ENCODE results near the gene C10orf88.
"Not testable (repeated sequence)": the region's sequence is repeated elsewhere in the genome, so short reads cannot be mapped to it uniquely, and the experiment has no call there.

Gene C10orf88

DNA sequence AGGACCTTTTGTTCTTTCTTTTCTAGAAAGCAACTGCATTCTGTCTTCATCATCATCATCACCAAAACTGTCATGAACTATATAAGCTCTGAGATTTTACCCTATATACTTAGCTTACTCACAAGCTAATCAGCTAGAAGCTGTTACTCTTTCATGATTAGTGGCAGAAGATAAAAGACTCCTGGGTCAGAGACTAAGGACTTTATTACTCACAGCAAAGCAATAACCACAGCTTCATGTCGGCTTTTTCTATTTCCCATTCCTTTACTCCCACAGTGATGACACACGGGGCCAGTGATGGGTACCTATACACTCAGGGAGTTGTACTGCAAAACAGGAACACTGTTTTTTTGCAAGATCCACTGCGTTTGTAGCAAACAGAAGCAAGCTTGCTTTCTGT, 8.4 kb upstream of the C10orf88 start:
- DNase-seq (ENCODE audit: low read depth), result no peak

DNA sequence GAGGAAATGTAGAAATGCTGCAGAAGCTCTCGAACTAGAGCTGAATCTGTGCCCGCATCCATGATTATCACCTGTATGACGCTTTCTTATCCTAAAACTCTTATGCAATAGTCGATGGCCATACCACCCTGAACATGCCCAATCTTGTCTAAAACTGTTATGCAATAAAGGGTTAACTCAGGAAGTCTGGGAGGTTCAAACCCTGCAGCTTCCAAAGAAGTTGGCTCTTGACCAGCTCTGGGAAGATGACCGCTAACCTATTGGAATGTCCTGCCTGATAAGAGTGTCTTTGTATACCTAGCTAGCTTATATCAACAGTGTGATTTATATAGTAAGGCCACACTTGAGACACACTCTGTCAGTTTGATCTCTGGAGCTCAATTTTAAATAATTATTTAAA, 3.4 kb upstream of the C10orf88 start:
- DNase-seq (ENCODE audit: low read depth), result no peak

DNA sequence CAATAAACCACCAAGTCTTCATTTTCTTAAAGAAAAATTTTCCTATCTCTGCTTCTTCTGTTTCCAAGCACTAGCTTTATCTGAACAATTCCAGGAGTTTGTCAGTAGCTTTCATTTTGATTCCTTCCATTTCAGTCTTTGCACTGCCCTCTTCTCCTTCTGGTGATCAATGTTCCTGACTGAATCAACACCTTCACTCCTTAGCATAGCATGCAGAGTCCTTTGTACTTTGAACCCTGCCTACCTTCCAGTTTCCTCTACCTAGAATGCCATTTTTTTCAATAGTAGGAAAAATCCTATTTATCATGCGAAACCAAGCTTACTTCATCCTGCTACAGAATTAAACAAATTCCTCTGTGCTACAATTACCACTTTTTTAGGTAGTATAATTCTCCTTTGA, 1.9 kb upstream of the C10orf88 start:
- no peak for DNase-seq (ENCODE audit: low read depth)

DNA sequence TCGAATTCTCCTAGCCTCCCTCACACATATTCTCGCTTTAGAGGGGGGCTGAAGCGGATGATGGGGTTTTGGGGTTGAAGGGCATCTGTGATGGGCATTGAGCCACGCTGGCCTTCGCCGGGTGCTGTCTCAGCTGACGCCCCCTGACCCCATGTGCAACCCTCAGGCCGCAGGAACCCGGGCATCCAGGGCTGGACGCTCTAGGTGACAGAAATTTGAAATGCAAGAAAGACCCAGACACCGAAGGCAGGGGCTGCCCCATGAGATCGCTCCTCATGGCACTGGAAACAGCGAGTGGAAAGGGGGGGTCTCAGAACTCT, 664 bp upstream of the C10orf88 start:
- DNase-seq (ENCODE audit: low read depth), result no peak

DNA sequence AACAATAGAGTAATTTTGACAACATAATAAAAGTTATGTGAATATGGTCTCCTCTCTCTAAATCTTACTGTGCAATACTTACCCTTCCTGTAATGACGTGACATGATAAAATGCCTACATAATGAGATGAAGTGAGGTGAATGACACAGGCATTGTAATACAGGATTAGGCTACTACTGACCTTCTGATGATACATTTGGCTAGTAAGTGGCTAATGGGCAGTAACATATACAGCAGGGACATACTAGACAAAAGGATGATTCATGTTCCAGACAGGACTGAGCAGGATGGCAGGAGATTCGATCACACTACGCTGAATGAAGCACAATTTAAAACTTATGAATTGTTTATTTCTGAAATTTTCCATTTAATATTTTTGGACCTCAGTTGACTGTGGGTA, 4.7 kb downstream of the C10orf88 start:
- no peak for DNase-seq (ENCODE audit: low read depth)

DNA sequence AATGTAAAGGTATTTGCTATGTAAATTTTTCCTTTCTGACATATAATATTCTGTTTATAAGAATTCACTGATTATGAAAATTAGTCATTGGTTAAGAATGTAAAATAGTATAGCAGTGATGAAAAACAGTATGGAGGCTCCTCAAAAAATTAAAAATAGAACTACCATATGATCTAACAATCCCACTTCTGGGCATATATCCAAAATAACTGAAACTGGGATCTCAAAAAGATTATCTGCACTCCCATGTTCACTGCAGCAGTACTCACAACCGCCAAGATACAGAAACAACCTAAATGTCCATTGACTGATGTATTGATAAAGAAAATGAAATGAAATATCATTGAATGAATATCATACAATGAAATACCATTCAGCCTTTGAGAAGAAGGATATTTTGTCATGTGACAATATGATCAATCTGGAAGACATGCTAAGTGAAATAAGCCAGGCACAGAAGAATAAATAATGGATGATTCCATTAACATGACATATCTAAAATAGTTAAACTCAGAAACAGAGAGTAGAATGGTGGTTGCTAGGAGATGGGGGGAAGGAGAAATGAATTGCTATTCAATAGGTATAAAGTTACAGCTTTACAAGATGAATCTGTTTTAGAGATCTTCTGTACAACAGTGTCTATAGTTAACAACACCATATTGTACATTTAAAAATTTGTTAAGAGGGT, 14.0 kb downstream of the C10orf88 start:
- peak; percentile 8 for DNase-seq (ENCODE audit: low read depth)

DNA sequence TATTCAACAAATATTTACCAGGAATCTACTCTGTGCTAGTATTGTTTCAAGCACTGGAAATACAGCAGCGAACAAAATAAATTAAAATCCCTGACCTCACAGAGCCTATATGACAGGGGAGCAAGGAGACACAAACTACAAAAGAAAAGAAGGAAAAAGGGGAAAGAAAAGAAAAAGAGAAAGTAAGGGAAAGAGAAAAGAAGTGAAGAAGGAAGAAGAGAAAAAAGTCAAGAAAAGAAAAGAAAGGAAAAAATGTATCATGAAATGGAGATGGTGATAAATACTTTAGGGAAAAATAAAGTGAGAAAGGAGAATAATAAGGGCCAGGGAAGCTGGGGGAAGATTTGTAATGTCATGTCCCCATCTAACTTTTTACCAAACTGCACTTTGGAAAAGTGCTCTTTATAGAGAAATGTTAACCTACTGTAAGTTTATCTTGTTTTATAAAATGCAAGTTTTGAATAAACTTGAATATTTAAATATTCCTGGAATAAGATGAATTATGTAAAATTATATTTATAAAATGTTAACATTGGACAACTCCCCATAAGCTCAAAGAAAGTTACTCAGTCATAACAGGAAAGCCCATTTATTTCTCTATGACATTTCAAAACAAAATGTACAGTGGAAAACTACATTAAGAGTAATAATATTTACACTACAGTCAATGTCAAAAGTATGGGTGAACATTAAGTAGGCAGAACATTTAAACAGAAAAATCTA, 14.7 kb downstream of the C10orf88 start:
- DNase-seq (ENCODE audit: low read depth), result no peak

DNA sequence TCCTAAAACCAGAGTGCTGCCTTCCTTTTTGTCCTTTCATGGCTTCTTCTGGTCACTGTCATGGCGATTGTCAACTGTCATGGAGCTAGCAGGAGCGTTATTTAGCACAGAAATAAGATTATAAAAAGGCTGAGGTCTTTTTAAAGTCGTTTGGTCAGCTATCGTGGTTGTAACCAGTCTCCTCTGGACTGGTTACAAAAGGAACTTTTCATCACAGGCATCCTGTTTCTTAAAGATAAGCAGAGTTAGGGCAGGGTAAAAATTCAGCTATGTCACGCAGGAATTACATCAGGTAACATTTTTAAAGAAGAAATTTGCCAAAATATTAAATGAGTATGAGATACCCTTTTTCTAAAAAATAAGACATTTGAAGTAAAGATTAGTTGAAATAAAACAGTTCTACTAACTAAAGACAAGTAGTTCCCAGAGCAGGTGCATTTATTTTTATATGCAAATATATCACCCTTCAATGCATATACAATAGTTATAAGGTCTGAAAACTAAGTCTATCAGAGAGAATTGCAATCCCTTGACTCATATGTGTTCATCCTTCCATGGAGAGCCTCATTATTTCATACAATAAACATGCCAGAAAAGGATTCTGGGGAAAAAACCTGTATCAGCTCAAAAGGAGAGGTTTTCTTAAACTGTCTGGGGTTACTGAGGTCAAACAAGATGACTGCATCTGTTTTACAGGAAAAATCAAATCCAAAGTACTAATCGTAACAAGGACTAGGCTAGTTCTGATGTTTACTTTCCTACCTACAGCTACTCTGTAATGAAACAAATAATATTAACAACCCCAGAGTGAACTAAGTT, 22.7 kb downstream of the C10orf88 start:
- DNase-seq (ENCODE audit: low read depth), result no peak

DNA sequence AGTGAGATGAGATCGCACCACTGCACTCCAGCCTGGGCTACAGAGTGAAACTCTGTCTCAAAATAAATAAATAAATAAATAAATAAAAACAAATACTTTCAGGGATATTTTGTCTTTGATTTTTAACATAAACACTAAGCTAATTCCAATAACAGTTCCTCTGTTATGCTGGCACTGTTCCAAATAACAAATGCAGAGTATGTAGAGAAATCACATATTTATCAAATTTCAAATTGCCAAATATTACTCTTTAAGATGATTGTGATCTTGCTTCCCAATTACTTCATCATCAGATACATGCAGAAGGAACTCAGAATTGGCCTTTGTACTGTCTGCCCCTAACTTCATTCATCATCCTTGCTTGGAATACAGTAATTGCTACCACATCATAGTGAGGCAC, 23.9 kb downstream of the C10orf88 start:
- no peak for DNase-seq (ENCODE audit: low read depth)

DNA sequence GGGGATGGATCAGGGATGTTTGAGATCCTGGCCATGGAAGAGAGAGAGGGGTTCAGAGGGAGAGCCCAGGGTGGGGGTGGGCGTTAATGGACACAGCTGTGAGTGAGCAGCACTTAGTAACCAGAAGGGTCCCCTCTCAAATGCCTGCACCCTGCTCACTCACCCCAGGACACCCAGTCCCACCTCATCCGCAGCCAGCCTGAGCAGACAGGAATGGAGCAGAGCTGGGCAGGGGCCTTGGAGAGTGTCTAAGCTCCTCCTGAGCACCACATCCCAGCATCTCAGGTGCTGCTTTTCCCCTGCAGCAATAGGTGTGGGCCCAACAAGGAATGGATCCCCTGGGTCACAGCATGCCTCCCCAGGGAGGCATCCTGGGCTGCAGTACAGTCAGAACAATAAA, 38.3 kb downstream of the C10orf88 start:
- DNase-seq (ENCODE audit: low read depth), result no peak

DNA sequence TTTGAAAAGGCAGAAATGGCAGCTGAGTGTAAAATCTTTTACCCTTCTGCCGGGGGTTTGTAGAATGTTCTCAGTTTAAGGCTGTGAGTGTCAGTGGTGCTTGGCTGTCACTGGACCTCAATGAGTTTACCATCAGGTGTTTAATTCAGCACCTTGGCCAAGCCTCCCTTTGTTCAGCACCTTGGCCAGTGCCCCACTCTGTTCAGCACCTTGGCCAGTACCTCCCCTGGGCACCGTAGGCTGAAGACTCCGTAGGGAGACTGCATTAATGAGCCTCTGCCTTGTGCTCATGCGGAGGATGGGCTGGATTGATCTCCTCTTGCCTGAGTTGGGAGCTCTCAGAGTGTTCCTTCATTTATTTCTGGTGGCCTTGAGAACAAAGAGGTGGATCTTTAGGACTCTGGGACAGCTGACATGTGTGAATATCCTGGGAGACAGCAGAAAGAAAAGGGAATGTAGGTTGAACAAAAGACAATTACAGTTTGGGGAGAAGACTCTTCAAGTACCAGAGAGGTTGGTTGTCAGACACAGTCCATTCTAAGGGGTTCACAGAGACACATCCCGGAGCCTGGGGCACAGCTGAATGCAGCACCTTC, 42.0 kb downstream of the C10orf88 start:
- DNase-seq (ENCODE audit: low read depth), result peak; percentile 3

DNA sequence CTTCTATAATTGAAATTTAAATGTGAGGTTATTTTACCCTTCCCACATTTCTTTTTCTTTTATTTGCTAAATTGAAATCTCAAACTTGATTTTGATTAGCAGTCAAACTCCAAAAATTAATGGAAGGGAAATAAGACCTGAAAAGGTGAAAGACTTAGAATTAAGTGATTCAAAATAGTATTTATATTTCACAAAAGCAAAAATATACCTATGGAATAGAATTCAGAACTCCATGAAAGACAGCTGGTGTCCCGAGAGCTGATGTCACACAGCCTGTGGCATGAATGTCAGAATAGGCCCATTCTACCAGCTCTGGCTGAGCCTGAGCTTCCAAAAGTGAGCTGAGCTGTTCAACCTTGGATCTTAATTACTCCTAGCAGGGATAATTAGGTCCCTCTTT, 43.7 kb downstream of the C10orf88 start, which contains the start of gene FAM24A:
TSS of gene FAM24A (plus strand) at position 301 of the 400 bp plus-strand sequence. CDS start 1,025 bp downstream, outside the sequence.
- DNase-seq (ENCODE audit: low read depth), result no peak

DNA sequence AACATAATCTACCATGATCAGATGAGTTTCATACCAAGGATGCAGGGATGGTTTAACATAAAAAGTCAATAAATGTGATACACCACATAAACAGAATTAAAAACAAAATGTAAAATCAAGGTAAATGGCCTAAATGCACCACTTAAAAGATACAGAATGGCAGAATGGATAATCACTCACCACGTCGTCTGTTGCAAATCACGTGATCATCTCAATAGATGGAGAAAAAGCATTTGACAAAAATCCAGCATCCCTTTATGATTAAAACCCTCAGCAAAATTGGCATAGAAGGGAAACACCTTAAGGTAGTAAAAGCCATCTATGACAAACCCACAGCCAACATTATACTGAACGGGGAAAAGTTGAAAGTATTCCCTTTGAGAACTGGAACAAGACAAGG, 50.2 kb downstream of the C10orf88 start:
- DNase-seq (ENCODE audit: low read depth), result not testable (repeated sequence)

DNA sequence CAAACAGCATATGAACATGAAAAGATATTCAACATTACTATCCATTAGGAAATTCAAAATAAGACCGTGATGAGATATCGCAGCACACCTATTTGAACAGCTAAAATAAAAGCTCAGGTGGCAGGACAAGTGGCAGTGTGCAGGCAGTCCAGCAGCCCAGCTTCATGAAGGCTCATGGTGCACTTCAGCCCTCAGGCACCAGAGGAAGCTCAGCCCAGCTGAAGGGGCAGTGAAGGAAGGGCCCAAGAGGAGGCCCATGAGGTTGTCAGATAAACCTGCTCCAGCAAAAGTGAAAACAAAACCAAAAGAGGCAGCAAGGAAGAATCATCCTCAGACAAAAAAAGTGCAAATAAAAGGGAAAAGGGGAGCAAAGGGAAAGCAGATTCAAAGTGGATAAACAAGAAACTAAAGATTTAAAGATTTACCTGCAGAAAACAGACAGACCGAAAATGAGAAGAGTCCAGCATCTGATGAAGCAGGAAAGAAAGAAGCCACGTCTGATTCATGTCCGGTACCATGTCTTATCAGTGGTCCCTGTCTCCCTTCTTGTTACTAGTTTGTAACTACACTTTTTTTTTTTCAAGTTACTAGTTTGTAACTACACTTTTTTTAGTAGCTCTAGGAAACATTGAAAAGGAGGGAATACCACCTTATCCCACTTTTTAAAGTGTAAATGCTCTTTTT, 59.6 kb downstream of the C10orf88 start:
- DNase-seq (ENCODE audit: low read depth), result no peak

DNA sequence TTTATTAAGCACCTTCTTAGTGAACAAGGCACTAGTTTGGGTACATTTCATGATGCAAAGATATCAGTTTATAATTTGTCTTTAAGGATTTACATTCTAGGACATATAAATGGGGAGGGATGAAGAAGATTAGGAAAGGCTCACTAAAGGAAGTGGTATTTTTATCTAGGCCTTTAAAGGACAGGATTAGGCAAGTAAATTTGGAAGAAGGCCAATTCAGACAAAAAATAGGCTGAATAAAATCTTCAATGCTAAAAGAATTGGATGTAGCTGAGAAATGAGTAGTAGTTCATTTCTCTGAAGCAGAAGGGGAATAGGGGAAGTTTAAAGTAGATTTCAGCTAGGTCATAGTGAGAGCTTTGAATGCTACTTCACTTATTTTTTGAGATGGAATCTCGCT, 69.9 kb downstream of the C10orf88 start:
- no peak for DNase-seq (ENCODE audit: low read depth)

DNA sequence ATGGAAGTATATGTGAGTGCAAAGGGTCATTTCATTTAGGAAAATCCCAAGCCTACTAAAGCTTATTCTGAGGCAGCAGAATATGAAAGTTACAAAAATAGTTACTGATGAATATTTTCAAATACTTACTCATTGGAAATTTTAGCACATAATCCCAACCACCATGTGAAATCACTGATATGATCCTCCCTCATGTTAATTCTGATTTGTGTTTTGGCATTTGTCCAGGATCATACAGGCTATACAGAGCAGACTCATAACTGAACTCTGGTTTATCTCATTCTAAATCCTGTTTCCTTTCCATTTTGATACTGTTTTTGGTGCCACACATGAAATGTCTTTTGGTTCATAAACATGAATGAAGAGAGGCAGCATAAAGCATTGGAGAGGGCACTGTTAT, 71.3 kb downstream of the C10orf88 start:
- DNase-seq (ENCODE audit: low read depth), result no peak

All from stromal cell of bone marrow (primary cell).